BJ (cell line): Measurements from ENCODE around the gene BBS1. TPM values are rescaled to one million over a fixed set of nuclear protein-coding genes. Genes with fewer than 3 reads are reported as not detected.
"Not testable (repeated sequence)": the region's sequence is repeated elsewhere in the genome, so short reads cannot be mapped to it uniquely, and the experiment has no call there.

ENCODE experiments used
- CTCF ChIA-PET: fragments of 350-600 bp; formaldehyde crosslinking; extraction: SDS; loops from one replicate; lab custom pipeline; 2021; ENCODE audit warnings: antibody characterized with exemption, inconsistent platforms; lab: Yijun Ruan, JAX
- POLR2A ChIA-PET: fragments of 300-600 bp; sonication (Branson Sonifier 250); formaldehyde crosslinking; extraction: SDS; loops from one replicate; lab custom pipeline; 2021; ENCODE audit warnings: antibody characterized with exemption; lab: Charles Lee
- DNase-seq: peaks from one replicate; pipeline ENCODE4 v3.0.0-alpha.2; 2011; ENCODE audit warnings: low read depth
- H3K27me3 ChIP-seq: 2 replicates; pipeline ENCODE4 v1.6.0; 2011; ENCODE audit warnings: low read length; ENCODE audit not compliant: control insufficient read depth, insufficient read depth
- H3K36me3 ChIP-seq: 2 replicates; pipeline ENCODE4 v1.5.1; 2011; ENCODE audit warnings: low read length; ENCODE audit not compliant: control insufficient read depth, insufficient read depth
- H3K4me3 ChIP-seq: 2 replicates; pipeline ENCODE4 v1.5.1; 2011; ENCODE audit warnings: low read depth, mild to moderate bottlenecking, control low read depth, low read length
- CTCF ChIP-seq: IDR thresholded peaks from 2 replicates; pipeline ENCODE4 v1.5.1; 2011; ENCODE audit warnings: low read depth, mild to moderate bottlenecking, control low read depth, inconsistent platforms, low read length, moderate library complexity; ENCODE audit not compliant: insufficient read depth
- polyA plus RNA-seq: library from polyadenylated mRNA; depleted of rRNA; stranded (reverse); fragments of >200 nt; gene quantifications from 2 replicates; pipeline ENCODE4 v1.2.3, GENCODE V29; 2011

The BBS1 gene
- polyA plus RNA-seq, 1 experiment: 31.1 TPM

- no peak for TF ChIP-seq CTCF
- no peak for DNase-seq
- no peak overlapping the region for H3K4me3 ChIP-seq
- ChIA-PET POLR2A (no interaction called here), CTCF (no interaction called here)
- 0 out of 2 replicates have a peak, but pooled peaks cover under 1% of the 10 kb centered on the region for H3K27me3 ChIP-seq
- peaks cover 9% of the 10 kb centered on the region for H3K36me3 ChIP-seq
Measured at GRCh38 chr11:66541892-66542291, 31.5 kb downstream of the BBS1 start.

GRCh38 chr11:66542362-66542761 lies 31.9 kb downstream of the BBS1 start:
- Histone ChIP-seq H3K36me3 (peaks cover 9% of the 10 kb centered on the region), H3K4me3 (no peak overlapping the region), H3K27me3 (0 out of 2 replicates have a peak, but pooled peaks cover 1% of the 10 kb centered on the region)
- no peak for DNase-seq
- no peak for TF ChIP-seq CTCF
- ChIA-PET POLR2A (no interaction called here), CTCF (no interaction called here)

- no peak overlapping the region for H3K4me3 ChIP-seq
- DNase-seq: no peak
- H3K27me3 ChIP-seq: peaks cover 5% of the 10 kb centered on the region; the same call in 1 of the 2 replicates
- CTCF ChIA-PET: interaction anchor here (1.5 kb wide), 1 partner anchor 11 kb away, joined by 4 read pairs; no protein-coding TSS in a partner anchor
- peak; percentile 67 for TF ChIP-seq CTCF
- POLR2A ChIA-PET: no interaction called here
- peaks cover 9% of the 10 kb centered on the region for H3K36me3 ChIP-seq
Measured at GRCh38 chr11:66543263-66544107, 33.0 kb downstream of the BBS1 start.

- H3K27me3 ChIP-seq, POLR2A ChIA-PET, DNase-seq, H3K36me3 ChIP-seq: not testable (repeated sequence)
- H3K4me3 ChIP-seq: peak overlapping the region; percentile 79
- CTCF ChIA-PET: interaction anchor here (1.5 kb wide), 1 partner anchor 12 kb away, joined by 4 read pairs; no protein-coding TSS in a partner anchor
Measured at GRCh38 chr11:66544952-66545351, 34.5 kb downstream of the BBS1 start.

- peak; percentile 85 for DNase-seq
- ChIA-PET POLR2A (no interaction called here), CTCF (interaction anchor here (1.0 to 1.6 kb wide), 6 partner anchors 17 to 133 kb away, joined by 3 to 6 read pairs (median 4); partner anchors contain the start of genes CCDC87, CCS and CTSF)
- H3K36me3 ChIP-seq: peaks cover 1% of the 10 kb centered on the region
- H3K4me3 ChIP-seq: peak within 1 kb of the TSS; percentile 79
- no peak for TF ChIP-seq CTCF
- H3K27me3 ChIP-seq: peaks cover 11% of the 10 kb centered on the region
Measured at GRCh38 chr11:66545701-66546367, 35.4 kb downstream of the BBS1 start, which contains the start of gene ZDHHC24. ZDHHC24 (minus strand) TSS chr11:66546048; CDS start chr11:66546003, 45 bp downstream.
